ENCODE measurements around the gene METTL9. TPM values are rescaled to one million over a fixed set of nuclear protein-coding genes. Genes with fewer than 3 reads are reported as not detected.
A peak's percentile ranks its signal among the peaks of the same experiment; 100 is the strongest.

Gene METTL9
- total RNA-seq, 1 experiment from 2014 or later, result 41.4 TPM

DNA sequence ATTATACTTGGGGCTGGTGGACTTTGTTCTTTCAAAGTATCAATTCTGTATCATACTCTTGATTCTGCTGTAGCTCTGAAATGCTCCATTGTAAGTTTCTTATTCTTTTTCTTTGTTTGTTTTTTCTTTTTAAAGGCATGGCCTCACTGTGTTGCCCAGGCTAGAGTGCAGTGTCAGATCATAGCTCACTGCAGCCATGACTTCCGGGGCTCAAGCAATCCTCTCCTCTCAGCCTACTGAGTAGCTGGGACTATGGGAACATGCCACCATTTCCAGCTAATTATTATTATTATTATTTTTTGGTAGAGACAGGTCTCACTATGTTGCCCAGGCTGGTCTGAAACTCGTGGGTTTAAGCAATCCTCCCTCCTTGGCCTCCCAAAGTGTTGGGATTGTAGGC, 38.9 kb upstream of the METTL9 start:
- ATAC-seq (no peak), DNase-seq (ENCODE audit: low read depth, low spot score) (no peak)
- POLR2A ChIA-PET, result no interaction called here
- RAD21 ChIA-PET (ENCODE audit: low non-redundant PET in 1 of 2, low total read pairs in 2 of 2, uncharacterized antibody in 2 of 2, unreplicated experiment in 2 of 2), result no interaction called here
- Histone ChIP-seq H3K4me1 (ENCODE audit: control insufficient read depth in 1 of 2, insufficient read depth in 2 of 2, low read length in 2 of 2) (peaks cover 0 to 8% of the 10 kb centered on the region in 2 experiments; a peak in 2 of 4 replicates), H3K9me2 (ENCODE audit: insufficient read depth) (no peaks in the 10 kb centered on the region), H4K20me1 (ENCODE audit: insufficient read depth) (no peaks in the 10 kb centered on the region), H3K4me2 (ENCODE audit: low read length) (no peak overlapping the region), H3K36me3 (ENCODE audit: control insufficient read depth in 1 of 2, insufficient read depth in 2 of 2, low read length in 2 of 2) (no peaks in the 10 kb centered on the region), H3K9ac (ENCODE audit: low read length) (no peak overlapping the region), H3K4me3 (replicated peaks in 1 of 2; ENCODE audit: low read depth in 1 of 2, low read length in 2 of 2) (no peak overlapping the region), H3K27ac (ENCODE audit: low read depth, low read length) (no peak overlapping the region), H3K9me3 (ENCODE audit: control insufficient read depth in 1 of 2, insufficient read depth in 1 of 2, low read depth in 1 of 2, low read length in 2 of 2) (no peaks in the 10 kb centered on the region), H2AFZ (ENCODE audit: low read depth, low read length, poor library complexity, severe bottlenecking) (peak overlapping the region; percentile 41), H3K79me2 (ENCODE audit: insufficient read depth, low read length) (no peaks in the 10 kb centered on the region), H3K27me3 (ENCODE audit: insufficient read depth, low read length) (no peaks in the 10 kb centered on the region)
- CTCF ChIA-PET, result interaction anchor here (0.9 kb wide), 1 partner anchor 372 kb away, joined by 4 read pairs; no protein-coding TSS in a partner anchor
- intact Hi-C loops (cut with micrococcal nuclease), result no loop called here
- TF ChIP-seq ZFX (IDR thresholded peaks at IDR 0.05) (no peak), POLR2AphosphoS5 (IDR thresholded peaks at IDR 0.05; ENCODE audit: low read depth, low read length) (no peak), CBX3 (IDR thresholded peaks at IDR 0.05; ENCODE audit: low read depth) (no peak), RAD21 (IDR thresholded peaks at IDR 0.05; ENCODE audit: low read depth) (no peak), SP1 (IDR thresholded peaks at IDR 0.05; ENCODE audit: low read depth) (no peak), SRF (IDR thresholded peaks at IDR 0.05; ENCODE audit: low read depth) (no peak), TCF7L2 (IDR thresholded peaks at IDR 0.05; ENCODE audit: borderline replicate concordance, extremely low read depth, insufficient read depth, insufficient read length) (no peak), ZNF274 (IDR thresholded peaks at IDR 0.05; ENCODE audit: low read depth, low read length) (no peak), ELF1 (IDR thresholded peaks at IDR 0.05; ENCODE audit: borderline replicate concordance, low read depth) (no peak)
- TF ChIP-seq, protein P1, sequence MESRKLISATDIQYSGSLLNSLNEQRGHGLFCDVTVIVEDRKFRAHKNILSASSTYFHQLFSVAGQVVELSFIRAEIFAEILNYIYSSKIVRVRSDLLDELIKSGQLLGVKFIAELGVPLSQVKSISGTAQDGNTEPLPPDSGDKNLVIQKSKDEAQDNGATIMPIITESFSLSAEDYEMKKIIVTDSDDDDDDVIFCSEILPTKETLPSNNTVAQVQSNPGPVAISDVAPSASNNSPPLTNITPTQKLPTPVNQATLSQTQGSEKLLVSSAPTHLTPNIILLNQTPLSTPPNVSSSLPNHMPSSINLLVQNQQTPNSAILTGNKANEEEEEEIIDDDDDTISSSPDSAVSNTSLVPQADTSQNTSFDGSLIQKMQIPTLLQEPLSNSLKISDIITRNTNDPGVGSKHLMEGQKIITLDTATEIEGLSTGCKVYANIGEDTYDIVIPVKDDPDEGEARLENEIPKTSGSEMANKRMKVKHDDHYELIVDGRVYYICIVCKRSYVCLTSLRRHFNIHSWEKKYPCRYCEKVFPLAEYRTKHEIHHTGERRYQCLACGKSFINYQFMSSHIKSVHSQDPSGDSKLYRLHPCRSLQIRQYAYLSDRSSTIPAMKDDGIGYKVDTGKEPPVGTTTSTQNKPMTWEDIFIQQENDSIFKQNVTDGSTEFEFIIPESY (IDR thresholded peaks at IDR 0.05; ENCODE audit: extremely low read depth, insufficient replicate concordance, low read length), result no peak
- TF ChIP-seq, protein P2, sequence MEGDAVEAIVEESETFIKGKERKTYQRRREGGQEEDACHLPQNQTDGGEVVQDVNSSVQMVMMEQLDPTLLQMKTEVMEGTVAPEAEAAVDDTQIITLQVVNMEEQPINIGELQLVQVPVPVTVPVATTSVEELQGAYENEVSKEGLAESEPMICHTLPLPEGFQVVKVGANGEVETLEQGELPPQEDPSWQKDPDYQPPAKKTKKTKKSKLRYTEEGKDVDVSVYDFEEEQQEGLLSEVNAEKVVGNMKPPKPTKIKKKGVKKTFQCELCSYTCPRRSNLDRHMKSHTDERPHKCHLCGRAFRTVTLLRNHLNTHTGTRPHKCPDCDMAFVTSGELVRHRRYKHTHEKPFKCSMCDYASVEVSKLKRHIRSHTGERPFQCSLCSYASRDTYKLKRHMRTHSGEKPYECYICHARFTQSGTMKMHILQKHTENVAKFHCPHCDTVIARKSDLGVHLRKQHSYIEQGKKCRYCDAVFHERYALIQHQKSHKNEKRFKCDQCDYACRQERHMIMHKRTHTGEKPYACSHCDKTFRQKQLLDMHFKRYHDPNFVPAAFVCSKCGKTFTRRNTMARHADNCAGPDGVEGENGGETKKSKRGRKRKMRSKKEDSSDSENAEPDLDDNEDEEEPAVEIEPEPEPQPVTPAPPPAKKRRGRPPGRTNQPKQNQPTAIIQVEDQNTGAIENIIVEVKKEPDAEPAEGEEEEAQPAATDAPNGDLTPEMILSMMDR (IDR thresholded peaks at IDR 0.05 in 2 of 3, conservative IDR thresholded peaks at IDR 0.05 in 1 of 3; ENCODE audit: borderline replicate concordance in 1 of 3, insufficient read depth in 1 of 3, low read depth in 2 of 3, low read length in 2 of 3), result no peak
- TF ChIP-seq, protein P3, sequence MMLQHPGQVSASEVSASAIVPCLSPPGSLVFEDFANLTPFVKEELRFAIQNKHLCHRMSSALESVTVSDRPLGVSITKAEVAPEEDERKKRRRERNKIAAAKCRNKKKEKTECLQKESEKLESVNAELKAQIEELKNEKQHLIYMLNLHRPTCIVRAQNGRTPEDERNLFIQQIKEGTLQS (IDR thresholded peaks at IDR 0.05), result no peak
- TF ChIP-seq, protein P4, sequence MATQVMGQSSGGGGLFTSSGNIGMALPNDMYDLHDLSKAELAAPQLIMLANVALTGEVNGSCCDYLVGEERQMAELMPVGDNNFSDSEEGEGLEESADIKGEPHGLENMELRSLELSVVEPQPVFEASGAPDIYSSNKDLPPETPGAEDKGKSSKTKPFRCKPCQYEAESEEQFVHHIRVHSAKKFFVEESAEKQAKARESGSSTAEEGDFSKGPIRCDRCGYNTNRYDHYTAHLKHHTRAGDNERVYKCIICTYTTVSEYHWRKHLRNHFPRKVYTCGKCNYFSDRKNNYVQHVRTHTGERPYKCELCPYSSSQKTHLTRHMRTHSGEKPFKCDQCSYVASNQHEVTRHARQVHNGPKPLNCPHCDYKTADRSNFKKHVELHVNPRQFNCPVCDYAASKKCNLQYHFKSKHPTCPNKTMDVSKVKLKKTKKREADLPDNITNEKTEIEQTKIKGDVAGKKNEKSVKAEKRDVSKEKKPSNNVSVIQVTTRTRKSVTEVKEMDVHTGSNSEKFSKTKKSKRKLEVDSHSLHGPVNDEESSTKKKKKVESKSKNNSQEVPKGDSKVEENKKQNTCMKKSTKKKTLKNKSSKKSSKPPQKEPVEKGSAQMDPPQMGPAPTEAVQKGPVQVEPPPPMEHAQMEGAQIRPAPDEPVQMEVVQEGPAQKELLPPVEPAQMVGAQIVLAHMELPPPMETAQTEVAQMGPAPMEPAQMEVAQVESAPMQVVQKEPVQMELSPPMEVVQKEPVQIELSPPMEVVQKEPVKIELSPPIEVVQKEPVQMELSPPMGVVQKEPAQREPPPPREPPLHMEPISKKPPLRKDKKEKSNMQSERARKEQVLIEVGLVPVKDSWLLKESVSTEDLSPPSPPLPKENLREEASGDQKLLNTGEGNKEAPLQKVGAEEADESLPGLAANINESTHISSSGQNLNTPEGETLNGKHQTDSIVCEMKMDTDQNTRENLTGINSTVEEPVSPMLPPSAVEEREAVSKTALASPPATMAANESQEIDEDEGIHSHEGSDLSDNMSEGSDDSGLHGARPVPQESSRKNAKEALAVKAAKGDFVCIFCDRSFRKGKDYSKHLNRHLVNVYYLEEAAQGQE (IDR thresholded peaks at IDR 0.05; ENCODE audit: low read depth), result no peak
- BruUV-seq (replicated peaks), result no TSS peak
